Loucy (cell line): ENCODE measurements around the gene SLC2A4RG.

Experiments used
- EZH2phosphoT487 ChIP-seq: fragments of 200-600 bp; IDR thresholded peaks from 2 replicates; pipeline ENCODE4 v1.6.1; 2018; ENCODE audit warnings: antibody characterized with exemption, mild to moderate bottlenecking, moderate library complexity, borderline replicate concordance
- TF ChIP-seq, protein P1 (sequence below): fragments of 200-600 bp; sonication (generic); conservative IDR thresholded peaks from 2 replicates; pipeline ENCODE4 v1.5.1; 2014; ENCODE audit warnings: mild to moderate bottlenecking, antibody characterized with exemption, low read length

DNA sequence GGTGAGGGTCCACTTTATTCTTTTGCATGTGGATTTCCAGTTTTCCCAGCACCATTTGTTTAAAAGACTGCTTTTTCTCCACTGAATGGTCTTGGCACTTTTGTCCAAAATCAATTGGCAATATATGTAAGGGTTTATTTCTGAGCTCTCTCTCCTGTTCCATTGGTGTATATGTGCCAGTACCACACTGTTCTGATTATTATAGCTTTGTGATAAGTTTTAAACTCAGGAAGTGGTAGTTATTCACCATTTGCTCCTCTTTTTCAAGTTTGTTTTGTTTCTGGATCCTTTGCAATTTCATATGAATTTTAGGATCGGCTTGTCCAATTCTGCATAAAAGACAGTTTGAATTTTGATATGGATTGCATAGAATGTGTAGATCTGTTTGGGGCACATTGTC is 27.4 kb upstream of the SLC2A4RG start:
- TF ChIP-seq, protein P1, sequence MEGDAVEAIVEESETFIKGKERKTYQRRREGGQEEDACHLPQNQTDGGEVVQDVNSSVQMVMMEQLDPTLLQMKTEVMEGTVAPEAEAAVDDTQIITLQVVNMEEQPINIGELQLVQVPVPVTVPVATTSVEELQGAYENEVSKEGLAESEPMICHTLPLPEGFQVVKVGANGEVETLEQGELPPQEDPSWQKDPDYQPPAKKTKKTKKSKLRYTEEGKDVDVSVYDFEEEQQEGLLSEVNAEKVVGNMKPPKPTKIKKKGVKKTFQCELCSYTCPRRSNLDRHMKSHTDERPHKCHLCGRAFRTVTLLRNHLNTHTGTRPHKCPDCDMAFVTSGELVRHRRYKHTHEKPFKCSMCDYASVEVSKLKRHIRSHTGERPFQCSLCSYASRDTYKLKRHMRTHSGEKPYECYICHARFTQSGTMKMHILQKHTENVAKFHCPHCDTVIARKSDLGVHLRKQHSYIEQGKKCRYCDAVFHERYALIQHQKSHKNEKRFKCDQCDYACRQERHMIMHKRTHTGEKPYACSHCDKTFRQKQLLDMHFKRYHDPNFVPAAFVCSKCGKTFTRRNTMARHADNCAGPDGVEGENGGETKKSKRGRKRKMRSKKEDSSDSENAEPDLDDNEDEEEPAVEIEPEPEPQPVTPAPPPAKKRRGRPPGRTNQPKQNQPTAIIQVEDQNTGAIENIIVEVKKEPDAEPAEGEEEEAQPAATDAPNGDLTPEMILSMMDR: no peak
- no peak for TF ChIP-seq EZH2phosphoT487
